Body of pancreas (tissue), 4 donors: ENCODE data around the gene PRKAA2.

Experiments used
- CTCF ChIP-seq, 7 experiments: fragments of 450-650 bp in 4 of 7; fragments of 200-600 bp in 3 of 7; sonication (generic) in 3 of 7; IDR thresholded peaks; one replicate each; pipeline ENCODE4 v1.5.1; 2016 to 2019; ENCODE audit warnings: antibody characterized with exemption in 7 of 7
- POLR2A ChIP-seq, 3 donors: fragments of 450-650 bp; IDR thresholded peaks; one replicate each; pipeline ENCODE4 v1.6.1; 2016; ENCODE audit warnings: antibody characterized with exemption in 3 of 3, mild to moderate bottlenecking in 2 of 3

DNA sequence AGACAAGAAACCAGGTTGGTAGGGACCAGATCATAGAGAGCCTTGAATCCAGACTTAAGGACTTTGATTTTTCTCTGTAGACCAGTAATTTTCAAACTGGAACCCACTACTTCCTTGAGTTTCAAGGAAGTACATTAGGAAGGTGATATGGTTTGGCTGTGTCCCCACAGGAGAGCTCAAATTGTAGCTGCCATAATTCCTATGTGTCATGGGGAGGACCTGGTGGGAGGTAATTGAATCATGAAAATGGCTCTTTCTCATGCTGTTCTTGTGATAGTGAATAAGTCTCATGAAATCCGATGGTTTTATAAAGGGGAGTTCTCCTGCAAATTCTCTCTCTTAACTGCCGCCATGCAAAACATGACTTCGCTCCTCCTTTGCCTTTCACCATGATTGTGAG is 10.1 kb upstream of the PRKAA2 start:
- no peak for TF ChIP-seq POLR2A (IDR thresholded peaks at IDR 0.05)
- TF ChIP-seq CTCF (IDR thresholded peaks at IDR 0.05) = no peak
